WTC11 (cell line): ENCODE data around the gene CCDC175.

ENCODE experiments used
- CTCF ChIP-seq: fragments of 200-600 bp; IDR thresholded peaks from 2 replicates; pipeline ENCODE4 v1.8.0; 2022; ENCODE audit warnings: antibody characterized with exemption
- GRHL2 ChIP-seq: fragments of 250-450 bp; sonication (Bioruptor Pico); IDR thresholded peaks from 2 replicates; pipeline ENCODE4 v1.8.0; 2022; ENCODE audit warnings: mild to moderate bottlenecking, moderate library complexity; ENCODE audit not compliant: insufficient replicate concordance, severe bottlenecking
- MXD4 ChIP-seq: fragments of 250-450 bp; sonication (Bioruptor Pico); IDR thresholded peaks from 2 replicates; pipeline ENCODE4 v1.8.0; 2021; ENCODE audit warnings: mild to moderate bottlenecking, moderate library complexity, borderline replicate concordance
- RELA ChIP-seq: sonication (generic); formaldehyde crosslinking; IDR thresholded peaks from 2 replicates; pipeline ENCODE4 v1.8.1; 2022; ENCODE audit warnings: missing genetic modification reagents, mild to moderate bottlenecking, borderline replicate concordance
- STAT6 ChIP-seq: sonication (generic); formaldehyde crosslinking; conservative IDR thresholded peaks from 2 replicates; pipeline ENCODE4 v1.8.1; 2023; ENCODE audit warnings: mild to moderate bottlenecking, low read depth, missing genetic modification reagents, moderate library complexity
- TEAD1 ChIP-seq: sonication (generic); formaldehyde crosslinking; IDR thresholded peaks from 2 replicates; pipeline ENCODE4 v1.8.0; 2022; ENCODE audit warnings: mild to moderate bottlenecking, missing genetic modification reagents
- TEAD4 ChIP-seq: sonication (generic); formaldehyde crosslinking; IDR thresholded peaks from 2 replicates; pipeline ENCODE4 v1.8.0; 2022; ENCODE audit warnings: mild to moderate bottlenecking, missing genetic modification reagents

- TF ChIP-seq CTCF = no peak
- no peak for TF ChIP-seq TEAD4 (CRISPR knock-in tag)
- TF ChIP-seq GRHL2 (CRISPR knock-in tag) = no peak
- no peak for TF ChIP-seq TEAD1 (CRISPR knock-in tag)
- no peak for TF ChIP-seq RELA (CRISPR knock-in tag)
- no peak for TF ChIP-seq STAT6 (CRISPR knock-in tag)
- TF ChIP-seq MXD4 (CRISPR knock-in tag) = no peak
Measured at GRCh38 chr14:59520224-59520623, 56.4 kb downstream of the CCDC175 start.
